Breast epithelium (tissue), 4 donors: ENCODE data around the gene RAPH1. TPM values are rescaled to one million over a fixed set of nuclear protein-coding genes. Genes with fewer than 3 reads are reported as not detected.
"Not testable (repeated sequence)": the region's sequence is repeated elsewhere in the genome, so short reads cannot be mapped to it uniquely, and the experiment has no call there.

Experiments used
- DNase-seq, 2 donors: peaks; one replicate each; pipeline ENCODE4 v3.0.0-alpha.2; 2019; ENCODE audit warnings: low spot score in 2 of 2
- H3K27ac ChIP-seq, 2 donors: fragments of 200-600 bp; sonication (generic) in 1 of 2; one replicate each; pipeline ENCODE4 v1.5.1; 2016 to 2019; ENCODE audit warnings: mild to moderate bottlenecking in 1 of 2
- H3K27me3 ChIP-seq, 2 donors: fragments of 200-600 bp; sonication (generic) in 1 of 2; one replicate each; pipeline versions ENCODE4 v1.5.1 to v1.6.0; 2017 to 2019; ENCODE audit warnings: control low read depth in 1 of 2, mild to moderate bottlenecking in 1 of 2
- H3K36me3 ChIP-seq: fragments of 200-600 bp; one replicate; pipeline ENCODE4 v1.5.1; 2019
- H3K4me1 ChIP-seq, 2 donors: fragments of 200-600 bp; sonication (generic); one replicate each; pipeline ENCODE4 v1.5.1; 2016 to 2019; ENCODE audit warnings: control low read depth in 1 of 2
- H3K4me3 ChIP-seq, 3 donors: fragments of 200-600 bp; sonication (generic); 1 replicate in 2 of 3; 2 replicates in 1 of 3; pipeline ENCODE4 v1.5.1; 2016 to 2019; ENCODE audit warnings: mild to moderate bottlenecking in 3 of 3, moderate library complexity in 2 of 3
- H3K9me3 ChIP-seq, 2 donors: fragments of 200-600 bp; sonication (generic) in 1 of 2; one replicate each; pipeline ENCODE4 v1.5.1; 2016 to 2019; ENCODE audit warnings: control low read depth in 1 of 2
- POLR2A ChIP-seq: fragments of 450-650 bp; IDR thresholded peaks from one replicate; pipeline ENCODE4 v1.6.1; 2016; ENCODE audit warnings: antibody characterized with exemption, mild to moderate bottlenecking, moderate library complexity
- POLR2AphosphoS5 ChIP-seq, 3 donors: sonication (generic); formaldehyde crosslinking; IDR thresholded peaks; one replicate each; pipeline ENCODE4 v1.6.1; 2017; ENCODE audit warnings: antibody characterized with exemption in 3 of 3
- intact Hi-C: fragments of 100-400 bp; cut with DNase I; formaldehyde crosslinking; loops from one replicate; pipeline ENCODE4 v1.15.1; 2023; ENCODE audit warnings: low total_unique reads
- total RNA-seq, 3 donors: library from RNA; depleted of rRNA; stranded (reverse); fragments of >200 nt; gene quantifications; one replicate each; pipeline ENCODE4 v1.1.0, GENCODE V29; 2016
- TF ChIP-seq, protein P1 (sequence below), 3 donors: fragments of 450-650 bp; IDR thresholded peaks; one replicate each; pipeline ENCODE4 v1.5.1; 2016 to 2017; ENCODE audit warnings: antibody characterized with exemption in 3 of 3, mild to moderate bottlenecking in 3 of 3, moderate library complexity in 3 of 3

Gene RAPH1
- total RNA-seq, 3 donors from 2014 or later: 33.0 to 66.9 (median 62.3) TPM

DNA sequence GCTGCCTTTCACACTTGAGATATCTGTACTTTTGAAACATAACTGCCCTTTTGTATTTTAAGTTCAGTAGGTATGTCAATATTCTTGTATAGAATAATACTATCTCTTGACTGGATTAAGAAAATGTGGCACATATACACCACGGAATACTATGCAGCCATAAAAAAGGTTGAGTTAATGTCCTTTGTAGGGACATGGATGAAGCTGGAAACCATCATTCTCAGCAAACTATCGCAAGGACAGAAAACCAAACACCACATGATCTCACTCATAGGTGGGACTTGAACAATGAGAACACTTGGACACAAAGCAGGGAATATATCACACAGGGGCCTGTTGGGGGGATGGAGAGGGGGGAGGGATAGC is 1.5 kb upstream of the RAPH1 start:
- H3K27ac ChIP-seq: peak overlapping the region; percentile 93 to 99
- DNase-seq, H3K9me3 ChIP-seq, H3K4me1 ChIP-seq, H3K27me3 ChIP-seq, H3K36me3 ChIP-seq, H3K4me3 ChIP-seq, intact Hi-C loops: not testable (repeated sequence)
- TF ChIP-seq, protein P1, sequence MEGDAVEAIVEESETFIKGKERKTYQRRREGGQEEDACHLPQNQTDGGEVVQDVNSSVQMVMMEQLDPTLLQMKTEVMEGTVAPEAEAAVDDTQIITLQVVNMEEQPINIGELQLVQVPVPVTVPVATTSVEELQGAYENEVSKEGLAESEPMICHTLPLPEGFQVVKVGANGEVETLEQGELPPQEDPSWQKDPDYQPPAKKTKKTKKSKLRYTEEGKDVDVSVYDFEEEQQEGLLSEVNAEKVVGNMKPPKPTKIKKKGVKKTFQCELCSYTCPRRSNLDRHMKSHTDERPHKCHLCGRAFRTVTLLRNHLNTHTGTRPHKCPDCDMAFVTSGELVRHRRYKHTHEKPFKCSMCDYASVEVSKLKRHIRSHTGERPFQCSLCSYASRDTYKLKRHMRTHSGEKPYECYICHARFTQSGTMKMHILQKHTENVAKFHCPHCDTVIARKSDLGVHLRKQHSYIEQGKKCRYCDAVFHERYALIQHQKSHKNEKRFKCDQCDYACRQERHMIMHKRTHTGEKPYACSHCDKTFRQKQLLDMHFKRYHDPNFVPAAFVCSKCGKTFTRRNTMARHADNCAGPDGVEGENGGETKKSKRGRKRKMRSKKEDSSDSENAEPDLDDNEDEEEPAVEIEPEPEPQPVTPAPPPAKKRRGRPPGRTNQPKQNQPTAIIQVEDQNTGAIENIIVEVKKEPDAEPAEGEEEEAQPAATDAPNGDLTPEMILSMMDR (IDR thresholded peaks at IDR 0.05): peak in 1 of 3 donors; percentile 5

DNA sequence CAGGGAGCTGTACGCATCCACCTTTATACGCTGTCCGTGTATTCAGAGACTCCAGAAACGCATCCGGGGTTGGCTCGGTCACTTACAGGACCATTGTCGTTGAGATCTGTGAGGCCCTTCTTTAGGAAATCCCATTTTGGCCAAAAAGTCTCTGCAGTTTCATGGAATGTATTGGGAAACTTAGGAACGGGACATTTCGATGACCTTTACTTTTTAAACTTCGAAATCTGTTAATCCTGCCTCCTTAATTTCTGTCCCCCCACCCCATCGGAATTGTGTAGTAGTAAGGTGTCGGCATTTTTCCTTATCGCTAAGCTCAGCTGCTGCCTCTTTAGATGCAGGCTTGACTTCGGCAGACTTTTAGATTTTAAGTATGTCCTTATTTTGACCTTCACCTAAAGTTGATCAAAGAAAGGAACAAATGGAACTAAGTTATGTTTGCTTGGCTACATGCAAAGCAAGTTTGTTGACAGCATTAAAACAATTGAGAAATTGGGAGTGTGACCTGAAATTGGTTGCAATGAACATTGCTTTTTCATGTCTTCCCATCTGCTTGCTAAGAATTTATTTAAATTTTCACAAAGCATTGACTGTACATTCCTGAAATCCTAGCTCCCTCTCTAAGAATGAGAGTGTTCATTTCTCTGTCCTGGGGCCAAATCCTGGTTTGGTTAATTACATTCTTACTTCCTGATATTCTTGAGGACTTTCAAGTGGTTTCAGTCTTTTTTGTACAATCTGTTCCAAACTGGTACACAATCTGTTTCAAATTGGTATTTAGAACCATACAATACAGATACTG is 884 bp upstream of the RAPH1 start:
- DNase-seq: no peak
- Histone ChIP-seq H3K36me3 (no peaks in the 10 kb centered on the region), H3K4me1 (no peaks in the 10 kb centered on the region), H3K9me3 (no peaks in the 10 kb centered on the region), H3K27me3 (no peaks in the 10 kb centered on the region), H3K4me3 (peak overlapping the region; percentile 81 to 100 (median 98)), H3K27ac (peak overlapping the region; percentile 93 to 99)
- TF ChIP-seq POLR2A: no peak
- peak in 1 of 3 donors; percentile 8 for TF ChIP-seq POLR2AphosphoS5 (IDR thresholded peaks at IDR 0.05)
- intact Hi-C loops: no loop called here

DNA sequence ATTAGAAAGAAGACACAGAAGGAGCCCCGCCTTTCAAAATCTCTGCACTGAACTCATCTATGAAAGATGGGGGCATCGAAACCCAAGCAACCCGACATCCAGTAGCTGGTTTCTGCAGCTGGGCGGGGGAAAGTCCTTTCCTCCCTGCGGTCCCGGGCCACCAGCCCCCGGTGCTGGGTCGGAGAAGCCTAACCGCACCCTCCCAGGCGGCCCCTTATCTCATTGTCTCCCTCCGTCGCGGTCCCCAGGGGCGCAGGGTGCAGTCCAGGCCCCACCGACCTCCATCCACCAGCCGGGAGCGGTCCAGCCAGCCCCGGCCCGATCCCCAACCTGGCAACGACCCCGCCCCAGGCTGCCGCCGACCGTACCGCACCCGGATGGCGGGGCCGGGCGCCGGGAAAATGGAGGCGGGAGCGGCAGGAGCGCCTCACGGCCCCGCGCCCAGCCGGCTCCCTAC is 452 bp downstream of the RAPH1 start:
- no peaks in the 10 kb centered on the region for H3K9me3 ChIP-seq
- peak overlapping the region; percentile 93 to 99 for H3K27ac ChIP-seq
- H3K4me1 ChIP-seq: no peaks in the 10 kb centered on the region
- intact Hi-C loops: no loop called here
- peak in 1 of 2 donors; percentile 52 for DNase-seq
- peak overlapping the region; percentile 81 to 100 (median 98) for H3K4me3 ChIP-seq
- no peaks in the 10 kb centered on the region for H3K36me3 ChIP-seq
- no peak for TF ChIP-seq POLR2A
- TF ChIP-seq, protein P1 (IDR thresholded peaks at IDR 0.05): no peak
- no peak for TF ChIP-seq POLR2AphosphoS5 (IDR thresholded peaks at IDR 0.05)
- H3K27me3 ChIP-seq: no peaks in the 10 kb centered on the region

DNA sequence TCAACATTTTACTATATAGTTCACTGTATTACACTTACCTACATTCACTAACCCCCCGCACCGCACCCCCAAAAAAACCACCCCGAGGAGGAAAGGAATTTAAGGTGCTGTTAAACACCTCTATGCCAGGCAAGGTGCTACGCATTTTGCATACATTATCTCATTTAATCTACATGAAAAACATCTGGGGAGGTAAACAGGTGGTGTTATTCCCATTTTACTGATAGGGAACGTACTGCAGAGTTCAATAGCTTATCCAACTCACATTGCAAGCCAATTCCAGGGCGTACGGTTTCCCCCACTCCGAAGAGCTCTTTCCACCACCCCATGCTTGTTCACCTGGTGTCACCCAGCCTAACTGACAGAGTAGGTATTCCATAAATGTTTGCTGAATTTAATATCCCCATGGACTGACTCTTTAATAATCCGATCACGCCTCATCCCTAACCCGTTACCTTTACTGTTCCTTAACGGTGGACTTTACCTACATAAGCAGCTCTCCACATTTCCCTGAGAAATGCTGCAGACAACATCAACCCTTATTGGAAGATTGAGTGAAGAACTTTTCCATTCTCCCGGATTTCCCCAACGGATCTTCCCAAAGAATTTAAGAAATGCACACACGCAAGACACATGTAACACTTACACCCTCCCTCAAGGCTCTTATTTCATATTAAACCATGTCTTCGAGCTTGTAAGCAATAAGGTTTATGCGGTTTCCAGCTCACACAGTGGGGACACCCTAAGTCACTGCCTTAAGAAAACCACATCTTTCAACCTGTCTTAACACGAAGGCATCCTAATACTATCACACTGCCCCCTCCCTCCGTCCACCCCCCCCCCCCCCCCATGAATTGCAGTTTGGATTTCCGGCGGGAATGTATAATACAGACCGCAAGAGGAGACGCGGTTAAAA is 1.2 kb downstream of the RAPH1 start:
- DNase-seq: no peak
- Histone ChIP-seq H3K36me3 (no peaks in the 10 kb centered on the region), H3K27ac (peak overlapping the region; percentile 93 to 99), H3K4me1 (no peaks in the 10 kb centered on the region), H3K4me3 (peak overlapping the region; percentile 81 to 100 (median 98)), H3K9me3 (no peaks in the 10 kb centered on the region), H3K27me3 (no peaks in the 10 kb centered on the region)
- TF ChIP-seq, protein P1 (IDR thresholded peaks at IDR 0.05): no peak
- no peak for TF ChIP-seq POLR2AphosphoS5 (IDR thresholded peaks at IDR 0.05)
- intact Hi-C loops: no loop called here

DNA sequence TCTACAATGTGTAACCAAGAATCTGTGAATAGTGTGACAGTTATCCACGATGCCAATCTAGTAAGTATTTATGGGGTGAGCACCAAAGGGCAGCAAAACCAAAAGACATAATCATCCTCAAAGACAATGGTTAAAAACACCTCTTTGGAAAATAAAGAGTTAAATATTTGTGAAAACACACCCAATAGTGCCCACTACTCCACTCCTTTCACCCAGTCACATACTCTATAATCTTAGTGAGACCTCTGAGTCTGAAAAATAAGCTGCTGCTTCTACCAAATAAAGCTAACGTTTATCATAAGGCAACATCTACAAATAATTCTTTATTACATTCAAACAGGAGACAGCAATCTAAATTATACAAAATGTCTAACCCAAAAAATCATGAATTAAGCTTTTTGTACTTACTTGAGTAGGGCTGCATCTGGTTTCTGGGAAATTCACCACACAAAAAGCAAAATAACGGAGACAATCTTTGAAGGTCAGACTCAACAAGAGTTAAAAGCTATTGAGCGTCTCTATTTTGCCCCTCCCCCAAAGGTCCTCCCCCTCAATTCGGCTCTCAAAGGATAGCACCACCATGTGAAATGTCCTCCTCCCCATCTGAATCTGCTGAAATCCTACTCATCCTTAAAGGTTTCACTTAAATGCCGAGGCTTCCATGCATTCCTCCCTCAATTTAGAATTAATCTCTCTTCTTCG is 2.0 kb downstream of the RAPH1 start:
- DNase-seq: no peak

More for the DNA sequence above, 2.0 kb downstream of the RAPH1 start:
- H3K36me3 ChIP-seq: no peaks in the 10 kb centered on the region
- H3K4me3 ChIP-seq: peak overlapping the region; percentile 81 to 100 (median 98)
- peak overlapping the region; percentile 93 to 99 for H3K27ac ChIP-seq
- H3K4me1 ChIP-seq: peaks cover 0 to 3% of the 10 kb centered on the region in 2 donors
- intact Hi-C loops: no loop called here
- no peaks in the 10 kb centered on the region for H3K9me3 ChIP-seq
- no peaks in the 10 kb centered on the region for H3K27me3 ChIP-seq
- TF ChIP-seq, protein P1 (IDR thresholded peaks at IDR 0.05): no peak
- TF ChIP-seq POLR2AphosphoS5 (IDR thresholded peaks at IDR 0.05): no peak
- TF ChIP-seq POLR2A: no peak
